Activated CD4-positive, alpha-beta T cell treated with anti-CD3 and anti-CD28 coated beads, Interleukin-2, amount 10 ng/mL, durations not matched to agents 24 days and 14 days (primary cell): Measurements from ENCODE around the gene TPCN2. TPM values are rescaled to one million over a fixed set of nuclear protein-coding genes. Genes with fewer than 3 reads are reported as not detected.

ENCODE experiments used
- DNase-seq: peaks from one replicate; pipeline ENCODE4 v3.0.0; 2022
- H3K27ac Mint-ChIP-seq: one replicate; pipeline ENCODE4 v1.8.0; 2022; ENCODE audit warnings: mild to moderate bottlenecking, mixed read lengths
- H3K27me3 Mint-ChIP-seq: one replicate; pipeline ENCODE4 v1.8.0; 2022; ENCODE audit warnings: mixed read lengths
- H3K36me3 Mint-ChIP-seq: one replicate; pipeline ENCODE4 v1.8.0; 2022; ENCODE audit warnings: low read depth, mild to moderate bottlenecking, mixed read lengths
- H3K4me1 Mint-ChIP-seq: one replicate; pipeline ENCODE4 v1.8.0; 2021; ENCODE audit warnings: mixed read lengths
- H3K4me3 Mint-ChIP-seq: one replicate; pipeline ENCODE4 v1.8.0; 2022; ENCODE audit warnings: mild to moderate bottlenecking, moderate library complexity, mixed read lengths
- H3K9me3 Mint-ChIP-seq: one replicate; pipeline ENCODE4 v1.8.0; 2021; ENCODE audit warnings: mixed read lengths
- intact Hi-C: fragments of 100-400 bp; cut with micrococcal nuclease; formaldehyde crosslinking; loops from one replicate; pipeline ENCODE4 v1.15.1; 2023
- total RNA-seq: library from RNA; stranded (reverse); gene quantifications from 2 replicates; pipeline ENCODE4 v1.2.3, GENCODE V29; 2022

The TPCN2 gene
- total RNA-seq, 1 donor from 2014 or later: 15.7 TPM

DNA sequence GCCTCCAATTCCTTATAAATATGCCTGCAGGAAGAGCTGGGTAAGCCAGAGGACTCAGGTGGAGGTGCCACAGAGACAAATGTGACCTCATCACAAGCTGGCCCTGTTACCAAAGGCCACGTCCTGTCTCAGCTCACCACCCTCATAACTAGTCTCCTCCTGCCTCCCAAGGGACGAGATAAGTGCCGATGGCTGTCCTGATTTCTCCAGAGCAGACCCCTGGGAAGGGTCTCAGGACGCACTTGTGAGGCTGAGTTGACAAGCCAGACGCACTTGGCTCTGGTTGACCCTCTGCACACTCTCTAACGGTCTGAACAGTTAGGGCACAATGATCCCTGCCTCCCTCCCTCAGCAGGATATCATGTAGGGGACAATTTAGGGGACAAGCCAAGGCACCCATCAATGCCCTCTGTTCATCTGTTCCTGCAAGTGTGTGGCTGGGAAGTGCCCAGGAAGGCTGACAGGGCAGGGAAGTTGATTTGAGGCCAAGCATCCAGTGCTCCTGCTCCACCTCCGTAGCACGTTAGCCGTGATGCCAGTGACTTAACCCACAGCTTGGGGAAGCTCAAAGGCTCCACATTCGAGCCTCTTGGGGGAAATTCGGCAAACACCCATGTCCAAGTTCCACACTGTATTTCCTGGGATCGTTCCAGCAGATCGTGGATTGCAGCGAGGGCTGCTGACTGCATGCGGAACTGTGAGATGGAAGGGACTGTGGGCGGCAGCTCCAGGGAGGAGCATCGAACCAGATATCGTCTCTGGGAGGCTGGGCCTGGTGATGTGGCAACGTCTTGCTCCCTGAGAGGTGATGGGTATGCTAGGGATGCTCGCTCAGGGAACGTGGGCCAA, 109.8 kb downstream of the TPCN2 start:
- Mint-ChIP-seq H3K9me3 (peaks cover 8% of the 10 kb centered on the region), H3K4me3 (no peak overlapping the region), H3K4me1 (no peaks in the 10 kb centered on the region), H3K36me3 (peaks cover 2% of the 10 kb centered on the region), H3K27me3 (no peaks in the 10 kb centered on the region), H3K27ac (no peak overlapping the region)
- intact Hi-C loops: no loop called here
- DNase-seq: no peak

DNA sequence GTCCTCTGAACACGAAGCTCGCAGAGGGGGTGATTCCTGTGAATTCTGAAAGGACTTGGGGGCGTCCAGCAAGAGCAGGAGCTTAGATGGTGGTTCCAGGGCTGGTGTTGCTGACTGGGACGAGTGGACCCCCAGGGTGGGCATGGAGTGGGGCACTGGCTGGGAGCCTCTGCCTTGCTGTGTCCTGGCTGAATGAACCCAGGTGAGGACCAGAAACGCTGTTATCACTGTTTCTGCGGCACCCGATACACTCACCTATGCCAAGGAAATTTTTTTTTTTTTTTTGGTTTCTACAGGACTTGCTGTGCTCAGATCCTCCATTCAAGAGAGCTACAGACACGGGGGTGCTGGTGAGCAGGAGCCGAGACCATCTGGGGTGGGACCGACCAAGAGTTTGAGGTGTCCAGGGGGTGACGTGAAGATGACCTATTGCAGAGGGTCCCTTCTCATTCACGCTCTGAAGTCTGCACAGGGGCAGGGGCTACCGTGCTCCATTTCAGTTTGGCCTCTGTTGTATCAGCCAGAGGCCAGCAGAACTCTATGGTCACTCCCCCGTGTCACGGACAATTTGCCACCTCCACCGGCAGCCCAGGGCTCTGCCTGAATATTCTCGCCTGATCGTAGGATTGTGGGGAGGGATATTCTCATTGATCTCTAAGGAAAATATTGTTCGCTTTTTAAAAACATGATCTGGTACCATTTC, 110.6 kb downstream of the TPCN2 start:
- intact Hi-C loops: no loop called here
- peaks cover 8% of the 10 kb centered on the region for H3K9me3 Mint-ChIP-seq
- H3K4me3 Mint-ChIP-seq: no peak overlapping the region
- H3K27me3 Mint-ChIP-seq: no peaks in the 10 kb centered on the region
- DNase-seq: no peak
- peaks cover 2% of the 10 kb centered on the region for H3K36me3 Mint-ChIP-seq
- H3K27ac Mint-ChIP-seq: no peak overlapping the region
- no peaks in the 10 kb centered on the region for H3K4me1 Mint-ChIP-seq

- Mint-ChIP-seq H3K27me3 (peaks cover 3% of the 10 kb centered on the region), H3K36me3 (peaks cover 2% of the 10 kb centered on the region), H3K27ac (no peak overlapping the region), H3K4me3 (no peak overlapping the region), H3K4me1 (peaks cover 3% of the 10 kb centered on the region), H3K9me3 (peaks cover 8% of the 10 kb centered on the region)
- intact Hi-C loops: no loop called here
- no peak for DNase-seq
Measured at GRCh38 chr11:69160296-69161116, 111.8 kb downstream of the TPCN2 start.

DNA sequence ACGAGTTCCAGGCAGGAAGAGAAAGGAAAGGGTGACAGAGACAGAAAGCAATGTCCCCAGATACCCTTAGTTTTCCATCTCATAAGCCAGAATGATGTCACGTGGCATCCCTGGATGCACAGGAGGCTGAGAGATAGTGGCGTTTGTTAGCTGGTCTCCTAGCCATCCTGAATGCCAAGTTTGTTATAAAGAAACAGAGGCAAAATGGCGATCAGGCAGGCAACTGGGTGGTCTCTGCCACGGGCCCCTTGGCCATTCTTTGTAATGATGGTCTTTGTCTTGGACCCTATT, 112.3 kb downstream of the TPCN2 start:
- no peak for DNase-seq
- Mint-ChIP-seq H3K4me1 (peaks cover 7% of the 10 kb centered on the region), H3K4me3 (no peak overlapping the region), H3K36me3 (peaks cover 2% of the 10 kb centered on the region), H3K9me3 (peaks cover 8% of the 10 kb centered on the region), H3K27me3 (peaks cover 3% of the 10 kb centered on the region), H3K27ac (no peak overlapping the region)
- intact Hi-C loops: no loop called here

- Mint-ChIP-seq H3K4me3 (no peak overlapping the region), H3K27me3 (peaks cover 6% of the 10 kb centered on the region), H3K36me3 (peaks cover 2% of the 10 kb centered on the region), H3K4me1 (peaks cover 18% of the 10 kb centered on the region), H3K27ac (no peak overlapping the region), H3K9me3 (peaks cover 8% of the 10 kb centered on the region)
- no peak for DNase-seq
- intact Hi-C loops: no loop called here
Measured at GRCh38 chr11:69162505-69162904, 113.8 kb downstream of the TPCN2 start.

GRCh38 chr11:69163842-69164241, 115.1 kb downstream of the TPCN2 start:
- intact Hi-C loops: no loop called here
- Mint-ChIP-seq H3K27me3 (peaks cover 6% of the 10 kb centered on the region), H3K9me3 (peaks cover 8% of the 10 kb centered on the region), H3K27ac (no peak overlapping the region), H3K4me3 (no peak overlapping the region), H3K4me1 (peaks cover 18% of the 10 kb centered on the region), H3K36me3 (peaks cover 2% of the 10 kb centered on the region)
- no peak for DNase-seq

- H3K4me1 Mint-ChIP-seq: peaks cover 18% of the 10 kb centered on the region
- intact Hi-C loops: no loop called here
- peaks cover 6% of the 10 kb centered on the region for H3K27me3 Mint-ChIP-seq
- H3K27ac Mint-ChIP-seq: no peak overlapping the region
- H3K4me3 Mint-ChIP-seq: no peak overlapping the region
- H3K9me3 Mint-ChIP-seq: peaks cover 8% of the 10 kb centered on the region
- H3K36me3 Mint-ChIP-seq: peaks cover 2% of the 10 kb centered on the region
- DNase-seq: no peak
Measured at GRCh38 chr11:69164824-69165223, 116.1 kb downstream of the TPCN2 start.

- no peak for DNase-seq
- Mint-ChIP-seq H3K4me1 (peaks cover 18% of the 10 kb centered on the region), H3K36me3 (peaks cover 2% of the 10 kb centered on the region), H3K27ac (peak overlapping the region; percentile 17), H3K4me3 (no peak overlapping the region), H3K27me3 (peaks cover 6% of the 10 kb centered on the region), H3K9me3 (peaks cover 8% of the 10 kb centered on the region)
- intact Hi-C loops: loop anchor here (1.0 kb wide), 2 partner anchors 42 to 73 kb away; no protein-coding TSS in a partner anchor
Measured at GRCh38 chr11:69165775-69166174, 117.0 kb downstream of the TPCN2 start.

DNA sequence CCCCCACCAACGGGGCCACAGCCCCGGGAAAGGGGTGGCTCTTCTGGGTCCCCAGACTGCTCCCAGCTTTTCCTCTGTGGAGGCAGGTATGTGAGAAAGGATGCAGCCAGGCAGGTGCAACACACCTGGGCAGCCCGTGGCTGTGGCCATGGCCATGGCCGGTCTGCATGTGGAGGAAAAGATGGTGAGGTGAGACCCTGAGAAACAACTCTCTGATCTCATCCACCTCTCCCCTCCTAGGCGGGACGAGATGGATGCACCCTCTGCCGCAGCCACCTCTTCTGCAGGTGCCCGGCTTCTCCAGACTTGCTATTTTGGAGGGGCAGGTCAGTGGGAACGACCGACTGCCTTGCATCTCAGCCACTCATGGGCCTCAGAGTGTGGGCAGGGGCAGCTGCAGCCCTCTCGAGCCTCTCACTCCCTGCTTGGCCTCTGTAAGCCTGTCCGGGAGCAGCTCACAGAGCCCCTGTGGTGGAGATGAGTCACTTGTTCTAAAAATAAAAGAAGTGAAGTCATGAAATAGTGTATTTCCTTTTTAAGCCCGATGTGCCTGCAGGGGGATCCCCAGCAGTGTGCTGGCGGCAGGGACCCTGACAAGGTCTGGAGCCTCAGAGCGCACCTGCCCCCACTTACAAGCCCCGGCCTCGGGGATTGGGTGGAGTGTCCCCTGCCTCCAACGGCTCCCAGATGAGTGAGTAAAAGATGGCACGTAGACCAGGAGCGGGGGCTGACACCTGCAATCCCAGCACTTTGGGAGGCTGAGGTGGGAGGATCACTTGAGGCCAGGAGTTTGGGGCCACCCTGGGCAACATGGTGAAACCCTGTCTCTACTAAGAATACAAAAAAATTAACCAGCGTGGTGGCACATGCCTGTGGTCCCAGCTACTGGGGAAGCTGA, 117.7 kb downstream of the TPCN2 start:
- H3K9me3 Mint-ChIP-seq: peaks cover 8% of the 10 kb centered on the region
- intact Hi-C loops: loop anchor here (1.0 kb wide), 2 partner anchors 43 to 72 kb away; no protein-coding TSS in a partner anchor

GRCh38 chr11:69167130-69167915, 118.6 kb downstream of the TPCN2 start:
- Mint-ChIP-seq H3K4me3 (no peak overlapping the region), H3K27ac (peak overlapping the region; percentile 87), H3K9me3 (peaks cover 12% of the 10 kb centered on the region), H3K36me3 (peaks cover 2% of the 10 kb centered on the region), H3K4me1 (peaks cover 18% of the 10 kb centered on the region), H3K27me3 (peaks cover 6% of the 10 kb centered on the region)
- intact Hi-C loops: no loop called here
- DNase-seq: no peak

More for the DNA sequence above, 117.7 kb downstream of the TPCN2 start:
- H3K27ac Mint-ChIP-seq: peak overlapping the region; percentile 87
- H3K4me3 Mint-ChIP-seq: peak overlapping the region; percentile 74
- peak; percentile 78 for DNase-seq
- H3K27me3 Mint-ChIP-seq: peaks cover 6% of the 10 kb centered on the region
- peaks cover 2% of the 10 kb centered on the region for H3K36me3 Mint-ChIP-seq
- peaks cover 18% of the 10 kb centered on the region for H3K4me1 Mint-ChIP-seq

- no peak overlapping the region for H3K27ac Mint-ChIP-seq
- peaks cover 18% of the 10 kb centered on the region for H3K4me1 Mint-ChIP-seq
- peaks cover 6% of the 10 kb centered on the region for H3K9me3 Mint-ChIP-seq
- no peaks in the 10 kb centered on the region for H3K36me3 Mint-ChIP-seq
- DNase-seq: no peak
- peaks cover 6% of the 10 kb centered on the region for H3K27me3 Mint-ChIP-seq
- intact Hi-C loops: no loop called here
- no peak overlapping the region for H3K4me3 Mint-ChIP-seq
Measured at GRCh38 chr11:69167916-69168691, 119.4 kb downstream of the TPCN2 start.

GRCh38 chr11:69169479-69169878, 120.7 kb downstream of the TPCN2 start:
- no peak overlapping the region for H3K27ac Mint-ChIP-seq
- H3K9me3 Mint-ChIP-seq: peaks cover 8% of the 10 kb centered on the region
- intact Hi-C loops: no loop called here
- peaks cover 18% of the 10 kb centered on the region for H3K4me1 Mint-ChIP-seq
- H3K4me3 Mint-ChIP-seq: no peak overlapping the region
- no peak for DNase-seq
- H3K36me3 Mint-ChIP-seq: no peaks in the 10 kb centered on the region
- H3K27me3 Mint-ChIP-seq: peaks cover 6% of the 10 kb centered on the region
